Measurements from ENCODE around the gene S100A9. TPM values are rescaled to one million over a fixed set of nuclear protein-coding genes. Genes with fewer than 3 reads are reported as not detected.

S100A9 gene
- total and polyA plus RNA-seq, 2 experiments from 2014 or later = not detected

DNA sequence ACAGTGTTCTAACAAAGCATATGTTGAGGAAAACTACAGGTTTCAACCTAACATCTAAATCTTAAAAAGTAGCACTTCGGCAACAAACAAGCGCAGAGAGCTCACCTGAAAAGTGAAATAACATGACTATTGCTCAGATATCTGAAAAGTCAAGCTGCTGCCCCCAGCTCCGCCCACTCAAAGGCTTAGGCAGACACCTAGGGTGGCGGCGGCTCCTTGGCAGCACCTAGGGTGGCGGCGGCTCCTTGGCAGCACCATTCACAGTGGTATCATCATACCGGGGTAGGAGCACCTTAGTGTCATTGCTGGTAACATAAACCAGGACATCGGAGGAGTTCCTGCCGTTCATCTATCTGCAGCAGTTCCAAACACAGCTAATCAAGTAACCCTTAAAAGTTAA, 21.9 kb downstream of the S100A9 start (continued):
- TF ChIP-seq, protein P1, sequence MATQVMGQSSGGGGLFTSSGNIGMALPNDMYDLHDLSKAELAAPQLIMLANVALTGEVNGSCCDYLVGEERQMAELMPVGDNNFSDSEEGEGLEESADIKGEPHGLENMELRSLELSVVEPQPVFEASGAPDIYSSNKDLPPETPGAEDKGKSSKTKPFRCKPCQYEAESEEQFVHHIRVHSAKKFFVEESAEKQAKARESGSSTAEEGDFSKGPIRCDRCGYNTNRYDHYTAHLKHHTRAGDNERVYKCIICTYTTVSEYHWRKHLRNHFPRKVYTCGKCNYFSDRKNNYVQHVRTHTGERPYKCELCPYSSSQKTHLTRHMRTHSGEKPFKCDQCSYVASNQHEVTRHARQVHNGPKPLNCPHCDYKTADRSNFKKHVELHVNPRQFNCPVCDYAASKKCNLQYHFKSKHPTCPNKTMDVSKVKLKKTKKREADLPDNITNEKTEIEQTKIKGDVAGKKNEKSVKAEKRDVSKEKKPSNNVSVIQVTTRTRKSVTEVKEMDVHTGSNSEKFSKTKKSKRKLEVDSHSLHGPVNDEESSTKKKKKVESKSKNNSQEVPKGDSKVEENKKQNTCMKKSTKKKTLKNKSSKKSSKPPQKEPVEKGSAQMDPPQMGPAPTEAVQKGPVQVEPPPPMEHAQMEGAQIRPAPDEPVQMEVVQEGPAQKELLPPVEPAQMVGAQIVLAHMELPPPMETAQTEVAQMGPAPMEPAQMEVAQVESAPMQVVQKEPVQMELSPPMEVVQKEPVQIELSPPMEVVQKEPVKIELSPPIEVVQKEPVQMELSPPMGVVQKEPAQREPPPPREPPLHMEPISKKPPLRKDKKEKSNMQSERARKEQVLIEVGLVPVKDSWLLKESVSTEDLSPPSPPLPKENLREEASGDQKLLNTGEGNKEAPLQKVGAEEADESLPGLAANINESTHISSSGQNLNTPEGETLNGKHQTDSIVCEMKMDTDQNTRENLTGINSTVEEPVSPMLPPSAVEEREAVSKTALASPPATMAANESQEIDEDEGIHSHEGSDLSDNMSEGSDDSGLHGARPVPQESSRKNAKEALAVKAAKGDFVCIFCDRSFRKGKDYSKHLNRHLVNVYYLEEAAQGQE (IDR thresholded peaks at IDR 0.05; ENCODE audit: unreplicated experiment) = no peak
- no peak for TF ChIP-seq ZNF331 (CRISPR knock-in tag; IDR thresholded peaks at IDR 0.05; ENCODE audit: low read depth)
- no peak for TF ChIP-seq ZNF114 (CRISPR knock-in tag; IDR thresholded peaks at IDR 0.05)

DNA sequence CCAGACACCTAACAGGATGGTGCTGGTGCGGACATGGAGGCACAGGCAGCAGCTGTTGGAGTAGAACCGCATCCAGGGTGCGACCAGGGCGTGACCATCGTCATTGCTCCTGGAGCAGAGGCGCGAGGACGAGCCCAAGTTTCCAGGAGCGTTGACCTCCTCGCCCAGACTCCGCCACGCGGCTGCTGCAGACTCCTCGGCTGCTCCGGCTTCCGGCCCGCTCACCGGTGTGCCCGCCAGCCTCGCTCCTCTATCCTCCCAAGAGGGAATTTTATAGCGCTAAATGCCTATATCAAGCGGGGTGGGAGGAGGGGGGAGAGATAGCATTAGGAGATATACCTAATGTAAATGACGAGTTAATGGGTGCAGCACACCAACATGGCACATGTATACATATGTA, 23.1 kb downstream of the S100A9 start:
- H3K4me1 Mint-ChIP-seq = no peaks in the 10 kb centered on the region
- H3K4me3 Mint-ChIP-seq = no peak overlapping the region
- peaks cover 7% of the 10 kb centered on the region; the same call in 1 of the 2 replicates for H3K9me2 ChIP-seq (ENCODE audit: insufficient read depth)
- H3K4me2 ChIP-seq = no peak overlapping the region
- no peaks in the 10 kb centered on the region for H3F3A ChIP-seq (replicated peaks; ENCODE audit: low read depth)
- TF ChIP-seq ZNF331 (CRISPR knock-in tag; IDR thresholded peaks at IDR 0.05; ENCODE audit: low read depth) = no peak
- no peak for TF ChIP-seq EZH2 (IDR thresholded peaks at IDR 0.05; ENCODE audit: low read depth, unreplicated experiment)
- no peak for ATAC-seq
- no peak overlapping the region; the same call in 1 of the 2 replicates for H2AFZ ChIP-seq
- H3K9me3 Mint-ChIP-seq = no peaks in the 10 kb centered on the region
- no peaks in the 10 kb centered on the region for H3K36me3 ChIP-seq (ENCODE audit: insufficient read depth)
- no peak overlapping the region for H3K27ac ChIP-seq (ENCODE audit: low read depth)
- H3K79me2 ChIP-seq (replicated peaks; ENCODE audit: insufficient read depth) = no peaks in the 10 kb centered on the region
- no peak for DNase-seq (ENCODE audit: low spot score)
- no peak overlapping the region for H3K4me3 ChIP-seq
- H3K4me1 ChIP-seq (ENCODE audit: insufficient read depth) = no peaks in the 10 kb centered on the region
- H3K27me3 Mint-ChIP-seq (ENCODE audit: insufficient read depth, low read depth, poor library complexity) = no peaks in the 10 kb centered on the region
- no peaks in the 10 kb centered on the region for H3K36me3 Mint-ChIP-seq (ENCODE audit: low read depth)
- H3K27me3 ChIP-seq (ENCODE audit: insufficient read depth) = no peaks in the 10 kb centered on the region
- no peaks in the 10 kb centered on the region for H4K20me1 ChIP-seq (replicated peaks; ENCODE audit: insufficient read depth)
- H3K27ac Mint-ChIP-seq = no peak overlapping the region

DNA sequence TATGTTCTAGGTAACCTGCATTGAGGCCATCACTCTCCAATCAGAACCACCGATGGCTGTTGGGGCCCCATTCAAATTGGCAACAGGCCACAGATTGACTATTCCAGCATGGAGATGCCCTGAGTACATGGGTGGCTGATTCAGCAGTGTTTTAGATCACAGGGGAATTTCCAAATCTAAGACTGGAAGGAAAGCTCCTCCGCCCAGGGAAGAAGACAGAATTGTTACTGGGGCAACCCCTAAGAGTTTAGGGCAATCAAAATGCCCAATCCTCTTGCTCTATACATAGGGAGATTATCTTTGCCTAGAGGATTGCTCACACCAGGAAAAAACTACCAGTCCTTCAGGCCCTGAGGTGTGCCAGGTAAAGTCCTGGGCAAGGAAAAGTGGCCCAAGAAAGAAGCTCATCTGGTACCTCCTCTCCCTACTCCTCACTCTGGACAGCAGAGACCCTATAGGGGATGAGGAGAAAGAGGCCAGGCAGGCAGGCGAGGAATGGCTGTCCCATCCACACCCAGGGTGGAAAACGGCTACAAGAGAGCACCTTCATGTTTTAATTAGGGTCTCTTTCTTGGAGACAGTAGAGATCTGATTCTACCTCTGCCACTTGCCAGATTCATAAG, 27.4 kb downstream of the S100A9 start:
- Histone ChIP-seq H3F3A (replicated peaks; ENCODE audit: low read depth) (no peaks in the 10 kb centered on the region), H3K4me2 (no peak overlapping the region), H3K36me3 (ENCODE audit: insufficient read depth) (no peaks in the 10 kb centered on the region), H4K20me1 (replicated peaks; ENCODE audit: insufficient read depth) (no peaks in the 10 kb centered on the region), H3K79me2 (replicated peaks; ENCODE audit: insufficient read depth) (no peaks in the 10 kb centered on the region), H3K4me3 (no peak overlapping the region), H2AFZ (no peak overlapping the region), H3K27ac (ENCODE audit: low read depth) (no peak overlapping the region), H3K9me2 (ENCODE audit: insufficient read depth) (peaks cover 3% of the 10 kb centered on the region; the same call in 1 of the 2 replicates), H3K27me3 (ENCODE audit: insufficient read depth) (no peaks in the 10 kb centered on the region), H3K4me1 (ENCODE audit: insufficient read depth) (no peaks in the 10 kb centered on the region)
- no peak overlapping the region for H3K4me3 Mint-ChIP-seq
- H3K9me3 Mint-ChIP-seq = no peaks in the 10 kb centered on the region
- ATAC-seq (no peak), DNase-seq (ENCODE audit: low spot score) (no peak)
- H3K27me3 Mint-ChIP-seq (ENCODE audit: insufficient read depth, low read depth, poor library complexity) = no peaks in the 10 kb centered on the region
- H3K4me1 Mint-ChIP-seq = no peaks in the 10 kb centered on the region
- no peak overlapping the region for H3K27ac Mint-ChIP-seq
- H3K36me3 Mint-ChIP-seq (ENCODE audit: low read depth) = no peaks in the 10 kb centered on the region
- TF ChIP-seq JUNB (IDR thresholded peaks at IDR 0.05; ENCODE audit: unreplicated experiment) = no peak
- TF ChIP-seq STAT1 (IDR thresholded peaks at IDR 0.05; ENCODE audit: unreplicated experiment) = no peak
- TF ChIP-seq, protein P1 (IDR thresholded peaks at IDR 0.05; ENCODE audit: unreplicated experiment) = no peak
- TF ChIP-seq EZH2 (IDR thresholded peaks at IDR 0.05; ENCODE audit: low read depth, unreplicated experiment) = no peak
- TF ChIP-seq, protein P2, sequence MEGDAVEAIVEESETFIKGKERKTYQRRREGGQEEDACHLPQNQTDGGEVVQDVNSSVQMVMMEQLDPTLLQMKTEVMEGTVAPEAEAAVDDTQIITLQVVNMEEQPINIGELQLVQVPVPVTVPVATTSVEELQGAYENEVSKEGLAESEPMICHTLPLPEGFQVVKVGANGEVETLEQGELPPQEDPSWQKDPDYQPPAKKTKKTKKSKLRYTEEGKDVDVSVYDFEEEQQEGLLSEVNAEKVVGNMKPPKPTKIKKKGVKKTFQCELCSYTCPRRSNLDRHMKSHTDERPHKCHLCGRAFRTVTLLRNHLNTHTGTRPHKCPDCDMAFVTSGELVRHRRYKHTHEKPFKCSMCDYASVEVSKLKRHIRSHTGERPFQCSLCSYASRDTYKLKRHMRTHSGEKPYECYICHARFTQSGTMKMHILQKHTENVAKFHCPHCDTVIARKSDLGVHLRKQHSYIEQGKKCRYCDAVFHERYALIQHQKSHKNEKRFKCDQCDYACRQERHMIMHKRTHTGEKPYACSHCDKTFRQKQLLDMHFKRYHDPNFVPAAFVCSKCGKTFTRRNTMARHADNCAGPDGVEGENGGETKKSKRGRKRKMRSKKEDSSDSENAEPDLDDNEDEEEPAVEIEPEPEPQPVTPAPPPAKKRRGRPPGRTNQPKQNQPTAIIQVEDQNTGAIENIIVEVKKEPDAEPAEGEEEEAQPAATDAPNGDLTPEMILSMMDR (conservative IDR thresholded peaks at IDR 0.05; ENCODE audit: low read depth in 2 of 2) = no peak
- TF ChIP-seq ZNF331 (CRISPR knock-in tag; IDR thresholded peaks at IDR 0.05; ENCODE audit: low read depth) = no peak
- TF ChIP-seq ZNF114 (CRISPR knock-in tag; IDR thresholded peaks at IDR 0.05) = no peak
- TF ChIP-seq EZH2phosphoT487 (IDR thresholded peaks at IDR 0.05; ENCODE audit: unreplicated experiment) = no peak
- no peak for TF ChIP-seq CREB1 (CRISPR knock-in tag; IDR thresholded peaks at IDR 0.05; ENCODE audit: low read depth)
- TF ChIP-seq NANOG (IDR thresholded peaks at IDR 0.05; ENCODE audit: borderline replicate concordance) = no peak
- no peak for TF ChIP-seq POLR2AphosphoS5 (IDR thresholded peaks at IDR 0.05; ENCODE audit: low read depth)
- TF ChIP-seq, protein P3, sequence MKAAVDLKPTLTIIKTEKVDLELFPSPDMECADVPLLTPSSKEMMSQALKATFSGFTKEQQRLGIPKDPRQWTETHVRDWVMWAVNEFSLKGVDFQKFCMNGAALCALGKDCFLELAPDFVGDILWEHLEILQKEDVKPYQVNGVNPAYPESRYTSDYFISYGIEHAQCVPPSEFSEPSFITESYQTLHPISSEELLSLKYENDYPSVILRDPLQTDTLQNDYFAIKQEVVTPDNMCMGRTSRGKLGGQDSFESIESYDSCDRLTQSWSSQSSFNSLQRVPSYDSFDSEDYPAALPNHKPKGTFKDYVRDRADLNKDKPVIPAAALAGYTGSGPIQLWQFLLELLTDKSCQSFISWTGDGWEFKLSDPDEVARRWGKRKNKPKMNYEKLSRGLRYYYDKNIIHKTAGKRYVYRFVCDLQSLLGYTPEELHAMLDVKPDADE (IDR thresholded peaks at IDR 0.05) = no peak
